Hindlimb muscle (tissue), 1 donor: ENCODE data around the gene CPOX. TPM values are rescaled to one million over a fixed set of nuclear protein-coding genes. Genes with fewer than 3 reads are reported as not detected.
"Not testable (repeated sequence)": the region's sequence is repeated elsewhere in the genome, so short reads cannot be mapped to it uniquely, and the experiment has no call there.

ENCODE experiments used
- DNase-seq: peaks from one replicate; pipeline ENCODE4 v3.0.0-alpha.2; 2013
- polyA plus RNA-seq: library from polyadenylated mRNA; unstranded; fragments of 120-200 nt; gene quantifications from one replicate; pipeline ENCODE4 v1.2.1, GENCODE V29; 2013; ENCODE audit not compliant: insufficient read length

CPOX gene
- polyA plus RNA-seq, 1 donor = 13.7 TPM

DNA sequence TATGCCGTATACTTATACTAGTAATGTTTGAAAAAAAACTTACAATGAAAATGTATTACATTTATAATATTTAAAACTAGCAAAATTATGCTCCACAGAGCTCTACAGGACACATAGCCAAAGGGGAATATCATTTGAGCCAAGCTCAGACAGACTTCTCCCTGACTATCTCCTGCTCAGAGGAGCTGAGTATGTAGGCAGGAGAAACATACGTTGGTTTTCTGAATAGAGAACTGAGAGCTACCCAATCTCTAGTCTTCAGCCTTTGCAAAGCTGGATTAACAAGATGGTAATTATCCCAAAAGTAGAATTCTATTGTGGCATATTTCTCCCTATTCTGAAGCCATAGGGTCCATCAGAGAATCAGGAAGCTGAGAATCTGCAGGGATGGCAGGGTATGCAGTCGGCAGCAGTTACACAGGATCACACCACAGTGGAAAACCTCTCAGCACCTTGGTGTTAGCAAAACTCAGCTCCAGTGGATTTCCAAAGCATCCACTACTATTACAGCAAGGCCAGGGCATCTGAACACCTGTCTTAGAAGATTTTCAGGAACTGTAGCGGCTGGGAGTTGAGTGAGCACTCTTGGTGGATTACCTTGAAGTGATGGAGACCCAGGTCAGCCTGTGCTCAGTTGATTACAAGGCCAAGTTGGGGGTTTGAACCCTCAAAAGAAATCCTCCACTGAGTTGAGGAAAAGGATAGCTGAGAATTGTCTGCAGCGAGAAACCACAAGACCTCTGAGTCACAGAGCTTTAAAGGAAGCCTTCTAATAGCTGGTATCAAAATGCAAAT, 31.5 kb downstream of the CPOX start:
- DNase-seq = no peak

DNA sequence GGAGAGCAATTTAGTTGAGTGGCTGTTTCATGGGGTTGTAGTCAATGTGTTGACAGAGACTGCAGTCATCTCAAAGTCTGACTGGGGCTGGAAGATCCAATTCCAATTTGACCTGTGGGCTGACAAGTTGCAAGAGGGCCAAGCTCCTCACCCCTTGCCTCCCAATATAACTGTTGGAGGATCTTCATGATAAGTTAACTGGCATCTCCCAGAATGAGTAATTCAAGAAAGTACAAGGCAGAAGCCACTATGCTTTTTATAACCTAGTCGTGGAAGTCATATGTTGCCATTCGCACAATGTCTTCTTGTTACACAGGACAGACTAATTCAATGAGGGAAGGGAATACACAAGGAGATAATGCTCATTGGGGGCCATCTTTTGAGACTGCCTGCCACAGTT, 32.5 kb downstream of the CPOX start:
- DNase-seq = no peak

DNA sequence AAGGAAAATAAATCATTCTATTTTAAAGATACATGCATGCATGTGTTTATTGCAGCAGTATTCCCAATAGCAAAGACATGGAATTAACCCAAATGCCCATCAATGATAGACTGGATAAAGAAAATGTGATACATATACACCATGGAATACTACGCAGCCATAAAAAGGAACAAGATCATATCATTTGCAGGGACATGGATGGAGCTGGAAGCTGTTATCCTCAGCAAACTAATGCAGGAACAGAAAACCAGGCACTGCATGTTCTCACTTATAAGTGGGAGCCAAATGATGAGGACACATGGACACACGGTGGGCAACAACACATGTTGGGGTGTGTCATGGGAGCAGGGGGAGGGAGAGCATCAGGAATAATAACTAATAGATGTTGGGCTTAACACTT, 33.6 kb downstream of the CPOX start:
- not testable (repeated sequence) for DNase-seq

DNA sequence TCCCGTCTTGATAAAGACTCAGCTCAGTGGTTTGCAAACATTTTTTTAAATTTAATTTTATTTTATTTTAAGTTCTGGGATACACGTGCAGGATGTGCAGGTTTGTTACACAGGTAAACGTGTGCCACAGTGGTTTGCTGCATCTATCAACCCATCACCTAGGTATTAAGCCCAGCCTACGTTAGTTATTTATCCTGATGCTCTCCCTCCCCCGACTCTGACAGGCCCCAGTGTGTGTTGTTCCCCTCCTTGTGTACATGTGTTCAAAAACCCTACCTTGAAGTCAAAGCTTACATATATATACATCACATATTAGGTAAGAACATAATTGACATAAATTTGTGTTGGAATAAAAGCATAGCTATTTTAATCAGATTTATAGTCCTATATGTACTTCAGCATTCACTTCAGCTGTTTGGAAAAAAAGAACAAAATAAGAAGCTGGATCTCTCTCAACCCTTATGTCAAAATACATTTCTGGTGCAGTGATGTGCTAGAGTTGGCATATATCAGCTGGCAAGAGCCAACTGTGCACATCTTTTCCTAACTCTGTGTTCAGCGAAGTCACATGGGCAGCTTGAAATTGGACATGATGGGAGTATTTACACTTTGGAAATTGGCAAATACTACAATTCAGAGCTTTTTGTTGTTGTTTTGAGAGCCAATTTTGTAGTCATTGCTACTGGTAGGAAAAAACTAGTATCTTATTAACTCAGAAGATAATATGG, 35.1 kb downstream of the CPOX start:
- DNase-seq = no peak

DNA sequence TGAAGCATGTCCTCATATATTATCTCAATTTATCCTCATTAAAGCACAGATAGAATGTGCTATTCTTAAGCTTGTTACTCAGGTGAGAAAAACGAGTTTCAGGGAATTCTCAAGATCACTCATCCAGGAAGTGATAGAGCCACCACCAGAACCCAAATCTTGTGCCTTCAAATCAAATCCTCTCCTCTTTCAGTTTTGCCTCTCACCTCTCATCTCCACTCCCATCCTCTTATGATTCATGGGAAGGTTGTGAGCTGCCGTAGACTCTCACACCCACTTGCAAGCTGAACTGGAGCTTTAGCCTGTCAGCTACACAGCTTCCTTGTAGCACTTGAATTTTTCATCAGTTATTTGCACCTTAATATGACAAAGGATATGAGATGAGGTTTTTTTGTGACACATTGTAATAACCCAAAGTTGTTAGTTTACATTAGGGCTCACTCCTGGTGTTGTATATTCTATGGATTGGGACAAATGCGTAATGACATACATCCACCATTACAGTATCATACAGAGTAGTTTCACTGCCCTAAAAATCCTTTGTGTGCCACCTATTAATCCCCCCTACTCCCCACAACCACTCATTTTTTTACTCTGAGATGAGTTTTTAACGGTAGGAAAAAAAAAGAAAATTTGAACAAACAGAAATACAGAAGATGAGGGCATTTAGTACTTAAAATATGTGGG, 35.9 kb downstream of the CPOX start:
- DNase-seq = no peak

DNA sequence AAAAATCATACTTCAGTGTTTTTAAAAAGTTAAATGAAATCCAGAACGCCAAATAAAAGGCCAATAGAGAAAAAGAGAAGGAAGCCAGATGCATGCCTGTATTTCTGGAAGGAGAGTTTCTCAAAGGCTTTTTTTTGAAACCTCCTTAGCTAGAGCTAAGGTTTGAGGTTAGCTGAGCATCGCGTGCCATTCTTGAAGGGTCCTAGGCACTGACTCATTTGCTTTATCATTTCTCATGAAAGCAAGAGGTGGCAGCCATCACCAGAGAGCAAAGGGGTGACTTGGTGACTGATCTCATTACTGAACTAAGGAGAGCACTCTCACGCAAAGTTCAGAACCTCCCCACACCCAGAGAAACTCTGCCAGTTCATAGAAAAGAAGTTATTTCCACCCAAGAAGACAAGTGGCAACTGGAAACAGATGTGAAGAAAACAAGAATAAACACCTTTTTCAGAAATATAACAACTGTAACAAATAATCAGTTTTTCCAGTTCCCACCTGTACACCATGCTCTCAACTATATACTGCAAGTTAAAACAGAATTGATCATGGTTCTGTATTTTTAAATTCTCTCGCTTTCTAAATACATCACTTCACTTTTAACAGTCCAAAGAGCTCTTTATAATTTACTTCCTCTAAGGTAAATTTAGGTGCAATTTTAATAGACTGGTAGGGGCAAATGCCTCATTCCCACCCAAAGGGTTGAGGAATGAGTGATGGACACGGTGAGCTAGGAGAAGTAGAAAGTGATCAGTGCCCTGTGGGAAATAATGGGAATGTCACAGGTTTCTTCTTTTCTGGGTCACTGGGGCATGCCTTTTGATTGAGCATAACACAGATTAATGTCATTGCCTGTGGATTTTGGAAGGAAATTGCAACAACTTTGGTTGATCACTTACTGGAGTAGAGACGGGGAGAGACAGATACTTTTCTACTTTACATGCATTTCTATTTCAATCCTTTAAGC, 37.0 kb downstream of the CPOX start:
- DNase-seq = no peak

DNA sequence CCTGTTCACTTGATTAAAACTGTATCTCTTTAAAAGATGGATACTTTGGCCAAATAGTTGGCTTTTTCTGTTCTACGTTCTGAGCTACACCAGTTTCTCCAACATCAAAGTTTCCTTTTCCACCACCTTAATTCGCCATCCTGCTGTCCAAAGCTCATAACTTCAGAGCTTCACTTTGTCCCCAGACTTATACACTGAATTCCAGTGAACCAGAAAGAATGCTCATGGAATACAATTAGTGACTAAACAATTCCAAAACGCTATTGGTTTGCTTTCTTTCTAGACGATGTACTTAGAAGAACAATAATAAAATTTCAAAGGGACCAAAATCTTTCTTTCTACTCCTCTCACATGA, 38.4 kb downstream of the CPOX start:
- no peak for DNase-seq

DNA sequence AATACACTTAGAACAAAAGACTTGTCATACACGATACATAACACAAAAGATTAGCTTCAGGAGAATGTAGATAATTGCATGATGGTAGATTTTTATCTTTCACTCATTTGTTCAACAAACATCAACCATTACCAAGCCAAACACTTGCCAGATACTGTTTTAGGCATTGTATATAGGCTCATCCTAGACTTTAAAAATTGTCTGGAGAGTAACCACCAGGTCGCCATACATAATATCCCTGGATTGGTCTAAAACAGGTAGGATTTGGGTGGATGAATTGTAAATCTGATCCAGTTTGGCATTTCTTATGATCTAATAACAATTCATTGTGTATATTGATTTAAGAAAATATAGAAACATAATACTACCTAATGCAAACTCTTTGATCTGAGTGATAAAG, 38.8 kb downstream of the CPOX start:
- DNase-seq = no peak

DNA sequence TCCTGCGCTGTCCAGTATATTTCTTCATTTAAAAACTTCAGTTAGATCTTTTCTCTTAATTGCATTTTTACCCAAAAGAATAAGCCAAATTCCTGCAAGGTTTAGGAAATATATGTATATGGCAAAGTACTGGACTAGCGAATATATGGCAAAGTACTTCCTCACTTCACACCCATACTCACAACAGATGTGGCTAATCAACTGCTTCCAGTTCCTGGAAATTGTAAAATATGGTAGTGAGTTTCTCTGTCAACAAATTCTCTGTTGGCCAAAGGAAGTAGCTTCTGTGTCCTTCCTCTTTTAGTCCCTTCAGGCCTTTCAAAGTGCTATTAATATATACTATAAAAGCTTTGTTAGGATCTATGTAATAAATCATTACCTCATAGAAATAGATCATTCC, 39.7 kb downstream of the CPOX start:
- no peak for DNase-seq

DNA sequence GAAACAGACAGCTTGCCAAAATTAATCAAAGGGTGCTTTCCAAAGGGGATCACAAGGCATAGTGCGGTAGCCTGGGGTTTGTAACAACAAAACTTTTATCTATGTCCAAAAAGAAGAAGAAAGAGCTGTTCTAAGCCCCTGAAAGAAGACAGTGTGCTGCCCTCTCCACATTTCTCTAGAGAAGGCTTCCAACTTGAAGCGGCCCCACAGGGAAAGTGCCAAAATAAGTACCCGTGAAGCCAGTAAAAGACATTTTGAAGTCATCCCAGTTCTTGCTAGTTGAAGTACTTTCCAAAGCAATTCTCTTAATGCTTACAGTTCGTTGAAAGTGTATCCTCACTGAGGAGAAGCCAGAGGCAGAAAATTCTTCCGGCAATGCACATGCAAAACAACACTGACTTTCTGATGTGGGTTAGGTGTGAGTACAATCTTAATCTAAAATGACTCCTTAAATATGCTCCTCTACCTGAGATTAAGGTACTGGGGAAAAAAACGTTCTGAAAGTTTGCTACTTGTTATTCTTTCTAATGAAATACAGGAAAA, 40.3 kb downstream of the CPOX start:
- DNase-seq = no peak

DNA sequence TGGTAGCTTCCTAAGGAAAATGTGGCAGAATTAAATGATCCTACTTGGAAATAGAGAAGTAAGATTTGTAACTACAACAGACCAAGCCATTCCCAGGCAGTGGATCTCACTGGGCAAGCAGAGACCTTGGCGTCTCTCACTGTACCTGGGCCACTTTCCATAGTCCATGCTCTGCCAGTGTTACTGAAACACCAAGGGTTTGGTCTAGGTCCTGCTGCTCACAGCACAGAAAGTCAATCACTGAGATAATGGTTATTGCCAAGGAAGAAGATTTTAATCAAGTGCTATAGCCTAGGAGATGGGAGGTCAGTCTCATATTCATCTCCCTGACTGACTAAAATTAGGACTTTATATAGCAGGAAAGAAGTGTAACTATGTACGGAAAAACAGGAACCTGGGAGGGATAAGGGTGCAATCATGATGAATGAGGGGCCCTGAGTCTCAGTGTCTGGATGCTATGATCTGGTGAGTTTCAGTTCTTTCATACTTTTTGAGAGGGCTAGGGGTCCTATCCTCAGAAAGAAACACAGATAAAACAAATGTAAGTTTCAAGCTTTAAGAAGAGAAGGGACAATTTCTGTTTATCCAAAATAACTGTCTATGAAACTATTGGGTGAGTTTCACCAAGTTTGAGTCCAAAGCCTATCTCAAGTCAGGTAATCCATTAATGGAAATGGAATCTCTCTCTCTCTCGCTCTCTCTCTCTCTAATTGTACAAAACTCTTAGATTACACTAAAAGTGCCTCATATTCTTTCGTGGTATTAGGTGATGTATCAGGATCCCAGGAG, 41.0 kb downstream of the CPOX start:
- no peak for DNase-seq

DNA sequence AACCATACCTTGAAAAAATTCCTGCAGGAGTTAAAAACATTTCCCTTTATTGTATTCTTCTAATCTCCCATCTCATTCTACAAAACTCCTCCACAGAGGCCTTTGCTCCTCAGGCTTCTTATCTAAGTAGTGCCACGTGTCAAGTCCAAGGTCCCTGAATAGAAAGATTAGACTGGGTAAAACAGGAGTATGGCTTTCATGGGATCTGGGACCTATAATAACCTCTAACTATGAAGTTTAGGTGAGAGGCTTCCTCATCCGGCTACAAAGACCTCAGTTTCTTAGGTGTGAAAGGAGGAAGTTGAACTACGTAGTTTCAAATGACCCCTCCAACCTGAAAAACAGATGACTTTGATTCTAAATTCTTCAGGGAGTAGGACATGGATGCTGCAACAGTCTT, 41.7 kb downstream of the CPOX start:
- DNase-seq = no peak

DNA sequence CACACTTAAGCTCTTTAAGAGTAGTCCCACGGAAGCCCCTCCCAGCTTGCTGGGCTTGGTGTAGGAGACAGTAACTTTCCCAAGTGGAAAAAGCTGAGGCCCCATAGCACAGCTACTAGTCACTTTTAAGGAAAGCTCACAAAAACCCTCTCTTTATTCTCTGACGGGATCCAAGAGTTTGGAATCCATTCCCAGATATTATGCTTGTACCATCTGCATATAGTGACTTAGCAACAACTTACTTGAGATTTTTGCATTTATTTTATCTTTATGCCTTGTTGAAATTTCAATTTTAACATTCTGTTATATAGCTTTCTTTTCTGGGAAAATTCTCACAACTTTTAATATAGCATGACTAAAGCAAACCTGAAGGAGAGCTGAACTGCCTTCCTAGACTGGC, 42.2 kb downstream of the CPOX start:
- DNase-seq = no peak

DNA sequence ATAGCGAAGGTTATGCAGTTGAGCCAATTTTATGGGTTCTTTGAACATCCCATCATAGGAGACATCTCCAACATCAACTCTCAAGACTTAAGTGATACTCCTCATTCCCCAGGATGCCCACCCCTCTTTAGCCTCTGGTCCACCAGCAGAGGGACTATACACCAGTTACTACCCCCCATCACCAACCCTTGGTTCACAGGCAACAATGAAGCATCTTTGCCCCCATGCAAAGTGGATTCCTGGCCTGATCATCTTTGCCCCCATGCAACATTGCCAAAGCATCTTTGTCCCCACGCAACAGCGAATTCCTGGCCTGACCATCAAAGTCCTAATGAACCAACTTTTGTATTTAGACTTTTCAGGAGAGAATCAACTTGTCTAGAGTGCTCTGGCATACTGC, 42.6 kb downstream of the CPOX start:
- DNase-seq = no peak

DNA sequence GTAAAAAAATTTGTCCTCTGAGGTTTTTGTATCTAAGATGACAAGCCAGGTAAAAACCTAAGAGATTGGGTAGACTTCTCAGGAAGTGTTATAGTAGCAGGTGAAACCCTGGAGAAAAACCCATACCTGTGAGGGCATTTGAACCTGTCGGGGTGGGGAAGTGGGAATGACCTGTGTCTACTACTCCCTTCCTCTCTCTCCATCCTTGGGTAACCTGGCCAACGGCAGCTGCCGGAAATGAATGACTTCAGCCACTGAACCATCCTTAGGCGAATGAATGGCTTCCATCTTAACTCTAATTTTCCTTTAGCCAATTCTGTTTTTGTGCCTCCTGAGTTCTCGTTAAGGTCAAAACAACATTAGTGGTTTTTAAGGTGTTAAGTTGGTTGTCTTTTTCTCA, 44.9 kb downstream of the CPOX start:
- no peak for DNase-seq

DNA sequence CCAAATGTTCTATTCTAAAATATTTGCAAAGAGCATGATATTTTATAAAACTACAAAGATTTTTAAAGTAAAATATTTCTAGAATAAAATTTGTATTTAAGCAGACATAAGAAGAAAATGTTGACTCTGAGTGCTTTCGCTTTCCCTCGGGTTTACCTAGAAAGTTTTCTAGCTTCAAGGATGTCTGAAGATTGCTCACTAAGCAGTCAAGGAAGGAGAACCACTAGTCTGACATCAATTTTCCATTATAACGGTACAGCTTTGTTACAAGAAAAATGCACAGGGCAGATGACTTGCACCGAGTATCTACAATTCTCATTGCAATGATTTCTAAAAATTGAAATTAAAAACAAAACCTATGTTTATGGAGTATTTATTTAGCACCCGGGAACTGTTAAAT, 47.5 kb downstream of the CPOX start:
- no peak for DNase-seq

DNA sequence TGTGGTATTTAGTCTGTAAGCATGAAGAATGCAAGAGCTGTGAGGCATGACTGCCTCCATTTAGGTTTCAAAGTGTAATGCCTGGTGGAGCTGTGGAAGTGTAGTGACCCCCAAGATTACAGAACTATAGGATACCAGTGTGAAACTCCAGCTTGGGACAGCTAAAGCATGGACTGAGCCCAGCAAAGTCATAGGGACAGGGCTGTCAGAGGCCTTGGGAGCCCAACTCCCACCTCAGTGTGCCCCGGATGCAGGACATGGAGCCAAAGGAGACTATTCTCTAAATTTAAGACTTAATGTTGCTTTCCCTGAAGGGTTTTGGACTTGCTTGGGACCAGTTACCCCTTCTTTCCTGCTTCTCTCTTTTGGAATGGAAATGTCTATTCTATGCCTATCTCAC, 50.8 kb downstream of the CPOX start:
- DNase-seq = no peak

DNA sequence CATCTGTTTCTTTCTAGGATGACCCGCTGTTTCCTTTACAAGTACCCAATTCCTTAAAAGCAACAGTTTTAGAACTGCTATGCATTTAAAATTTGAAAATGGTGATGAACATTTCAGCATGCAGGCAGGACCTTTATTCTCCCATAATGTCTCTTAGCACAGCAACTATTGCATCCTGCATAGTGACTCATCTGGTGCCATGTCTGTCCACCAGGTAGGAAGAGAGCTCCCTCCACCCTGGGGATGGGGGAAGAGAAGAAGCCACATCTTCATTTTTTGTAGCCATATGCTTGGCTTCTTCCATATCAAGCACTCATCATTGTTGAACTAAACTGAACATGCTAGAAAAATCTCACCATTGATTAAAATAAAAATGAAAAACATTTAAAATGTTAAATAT, 51.7 kb downstream of the CPOX start:
- DNase-seq = no peak

DNA sequence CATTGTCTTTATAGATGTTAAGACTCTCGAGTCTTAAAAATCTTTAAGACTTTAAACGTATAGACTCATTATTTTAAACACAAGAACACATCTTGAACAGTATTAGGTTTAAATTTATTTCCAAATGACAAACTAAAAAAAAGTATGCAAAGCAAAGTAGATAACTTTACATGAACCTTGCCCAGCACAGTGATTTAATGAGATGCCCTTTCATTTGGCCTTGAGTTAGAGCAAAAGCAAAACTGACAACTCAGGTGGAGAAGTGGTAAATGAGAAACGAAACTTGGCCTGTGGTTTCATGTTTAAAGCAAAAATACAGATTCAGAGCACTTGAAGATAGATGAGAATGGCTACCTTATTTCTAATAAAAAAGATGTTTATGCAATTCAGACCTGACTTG, 53.1 kb downstream of the CPOX start:
- no peak for DNase-seq

DNA sequence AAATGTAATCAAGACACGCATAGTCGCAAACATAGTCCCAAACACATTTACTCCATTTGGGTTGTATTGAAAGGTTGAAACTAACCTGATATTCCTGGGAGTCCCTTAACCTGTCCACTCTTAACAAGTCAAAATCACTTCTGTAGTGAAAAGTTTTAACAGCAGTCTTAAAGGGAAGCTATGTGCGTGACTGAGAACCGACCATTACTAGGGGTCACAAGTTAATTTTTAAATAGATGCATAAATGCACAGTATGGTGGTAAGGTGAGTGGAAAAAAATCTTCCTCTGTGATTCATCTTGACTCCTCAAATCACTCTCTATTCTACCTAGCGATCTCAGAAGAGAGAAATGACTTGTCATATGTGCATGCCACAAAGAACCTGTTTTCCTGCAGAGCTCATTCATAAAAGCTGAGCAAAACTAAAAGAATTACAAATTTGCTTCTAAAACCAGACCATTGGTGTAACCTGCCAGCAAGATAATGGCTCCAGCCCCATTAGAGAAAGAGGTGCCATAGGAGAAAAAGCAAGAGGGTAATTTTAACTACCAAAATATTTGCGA, 56.9 kb downstream of the CPOX start:
- DNase-seq = no peak

DNA sequence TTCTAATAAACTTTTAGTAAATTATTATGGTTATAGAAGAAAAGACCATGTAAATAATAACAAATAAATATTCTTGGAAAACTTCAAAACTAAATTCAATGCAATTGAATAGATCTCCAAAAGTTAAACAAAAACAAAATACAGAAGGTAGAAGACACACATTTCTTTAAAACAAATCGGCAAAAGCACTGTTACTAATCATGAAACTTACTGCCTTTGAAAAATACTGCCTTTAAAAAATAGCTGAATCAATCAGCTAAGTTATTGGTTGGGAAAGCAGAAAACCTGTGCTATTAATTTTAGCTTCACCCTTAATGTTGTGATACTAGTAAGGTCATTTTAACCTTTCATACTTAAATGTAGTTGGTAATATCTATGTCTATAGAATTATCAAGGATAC, 58.7 kb downstream of the CPOX start:
- DNase-seq = no peak
